ENCODE measurements around the gene MICU2.
A peak's percentile ranks its signal among the peaks of the same experiment; 100 is the strongest.

The MICU2 gene, protein sequence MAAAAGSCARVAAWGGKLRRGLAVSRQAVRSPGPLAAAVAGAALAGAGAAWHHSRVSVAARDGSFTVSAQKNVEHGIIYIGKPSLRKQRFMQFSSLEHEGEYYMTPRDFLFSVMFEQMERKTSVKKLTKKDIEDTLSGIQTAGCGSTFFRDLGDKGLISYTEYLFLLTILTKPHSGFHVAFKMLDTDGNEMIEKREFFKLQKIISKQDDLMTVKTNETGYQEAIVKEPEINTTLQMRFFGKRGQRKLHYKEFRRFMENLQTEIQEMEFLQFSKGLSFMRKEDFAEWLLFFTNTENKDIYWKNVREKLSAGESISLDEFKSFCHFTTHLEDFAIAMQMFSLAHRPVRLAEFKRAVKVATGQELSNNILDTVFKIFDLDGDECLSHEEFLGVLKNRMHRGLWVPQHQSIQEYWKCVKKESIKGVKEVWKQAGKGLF

DNA sequence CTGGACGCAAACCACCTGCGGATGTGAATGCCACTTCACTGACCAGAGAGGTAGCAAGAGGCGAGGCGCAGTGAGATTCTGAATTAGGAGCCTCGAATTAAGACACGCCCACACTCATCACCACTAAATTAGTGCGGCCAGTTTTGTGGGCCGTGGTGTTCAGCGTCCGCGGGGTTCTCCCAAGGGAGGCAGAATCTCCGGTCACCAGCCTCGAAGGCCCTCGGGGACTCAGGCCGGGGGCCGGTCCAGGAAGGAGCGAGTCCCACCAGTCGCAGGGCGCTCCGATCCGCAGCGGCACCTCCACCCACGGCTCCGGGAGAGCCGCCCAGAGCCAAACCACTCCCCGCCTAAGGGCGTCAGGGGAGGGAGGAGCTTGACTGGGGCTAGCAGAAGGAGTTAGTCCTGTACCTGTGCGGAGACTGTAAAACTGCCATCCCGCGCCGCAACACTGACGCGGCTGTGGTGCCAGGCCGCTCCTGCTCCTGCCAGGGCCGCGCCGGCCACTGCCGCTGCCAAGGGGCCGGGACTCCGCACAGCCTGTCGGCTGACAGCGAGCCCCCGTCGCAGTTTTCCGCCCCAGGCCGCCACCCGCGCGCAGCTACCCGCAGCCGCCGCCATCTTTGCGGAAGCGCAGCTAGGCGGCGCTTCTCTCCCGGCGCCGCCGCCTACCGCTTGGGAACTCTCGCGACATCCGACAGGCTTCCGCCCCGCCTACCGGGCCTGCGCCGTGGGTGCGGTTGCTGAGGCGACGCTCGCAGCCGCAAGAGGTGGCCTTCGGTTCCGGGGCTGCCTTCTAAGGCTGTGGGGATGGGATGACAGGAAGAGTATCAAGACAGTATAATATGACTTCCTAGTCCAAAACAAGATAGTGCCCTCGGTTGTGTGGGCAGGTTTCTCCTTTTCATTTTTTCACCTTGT is at the start of gene MICU2:
Gene MICU2 (minus strand): TSS at position 640 of the 918 bp plus-strand sequence. CDS start 22 bp downstream, at position 618.
- Histone ChIP-seq H3K4me1 (ENCODE audit: control insufficient read depth, insufficient read depth, low read length) (peaks cover 2% of the 10 kb centered on the region), H3K9ac (ENCODE audit: low read length in 2 of 2) (peak within 1 kb of the TSS; percentile 72 to 95), H3K9me3 (ENCODE audit: control insufficient read depth in 2 of 2, low read length in 2 of 2) (no peaks in the 10 kb centered on the region), H3K27ac (ENCODE audit: low read length) (peak within 1 kb of the TSS; percentile 92), H3K27me3 (ENCODE audit: control insufficient read depth in 1 of 2, insufficient read depth in 2 of 2, low read length in 2 of 2) (no peaks in the 10 kb centered on the region), H3K4me3 (ENCODE audit: low read length in 2 of 2) (peak within 1 kb of the TSS; percentile 91 to 98), H3K36me3 (ENCODE audit: control insufficient read depth in 2 of 2, insufficient read depth in 2 of 2, low read length in 2 of 2) (no peaks in the 10 kb centered on the region)

DNA sequence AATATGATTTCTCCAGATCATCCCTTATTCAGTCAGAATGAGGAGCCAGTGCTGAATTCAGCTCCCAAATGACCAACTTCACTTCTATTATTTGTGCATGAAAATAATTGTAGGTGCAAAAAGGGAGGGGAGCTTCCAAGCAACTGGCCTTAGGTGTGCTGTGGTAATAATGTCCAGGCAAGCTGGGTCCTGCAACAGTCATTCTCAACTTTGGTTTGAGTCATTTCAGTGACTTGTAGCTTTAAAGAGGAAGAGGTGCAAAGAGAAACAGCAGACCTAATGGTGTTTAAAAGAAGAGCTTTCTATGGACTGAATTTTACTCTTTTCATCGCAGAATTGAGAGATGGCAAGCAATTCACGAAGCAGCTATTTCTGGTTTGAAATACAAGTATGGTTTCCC is 37.7 kb upstream of the MICU2 start:
- Histone ChIP-seq H3K4me1 (ENCODE audit: control insufficient read depth, insufficient read depth, low read length) (no peaks in the 10 kb centered on the region), H3K9me3 (ENCODE audit: control insufficient read depth in 2 of 2, low read length in 2 of 2) (no peaks in the 10 kb centered on the region), H3K36me3 (ENCODE audit: control insufficient read depth in 2 of 2, insufficient read depth in 2 of 2, low read length in 2 of 2) (no peaks in the 10 kb centered on the region), H3K27ac (ENCODE audit: low read length) (no peak overlapping the region), H3K27me3 (ENCODE audit: control insufficient read depth in 1 of 2, insufficient read depth in 2 of 2, low read length in 2 of 2) (peaks cover 2% of the 10 kb centered on the region in 2 donors), H3K4me3 (ENCODE audit: low read length in 2 of 2) (no peak overlapping the region), H3K9ac (ENCODE audit: low read length in 2 of 2) (no peak overlapping the region)

DNA sequence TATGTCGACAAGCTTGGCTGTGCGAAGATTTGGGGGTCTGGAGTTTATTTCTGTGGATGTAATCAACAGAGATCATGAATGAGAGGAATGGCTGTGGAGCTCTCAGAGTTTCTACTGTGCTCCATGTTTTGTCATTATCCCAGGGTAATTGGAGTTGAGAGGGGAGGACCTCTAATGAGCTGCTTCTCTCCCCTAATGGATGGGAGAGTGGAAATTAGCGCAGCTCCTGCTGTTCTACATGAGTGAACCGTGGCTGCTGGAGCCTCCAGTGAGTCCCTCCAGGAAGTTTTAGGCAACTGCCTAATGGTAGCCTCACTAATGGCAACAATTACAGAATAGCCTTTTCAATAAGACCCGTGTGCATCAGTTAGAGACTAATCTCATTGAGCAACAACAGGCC is 35.6 kb upstream of the MICU2 start:
- no peaks in the 10 kb centered on the region for H3K4me1 ChIP-seq (ENCODE audit: control insufficient read depth, insufficient read depth, low read length)
- no peak overlapping the region for H3K9ac ChIP-seq (ENCODE audit: low read length in 2 of 2)
- H3K9me3 ChIP-seq (ENCODE audit: control insufficient read depth in 2 of 2, low read length in 2 of 2): no peaks in the 10 kb centered on the region
- no peaks in the 10 kb centered on the region for H3K36me3 ChIP-seq (ENCODE audit: control insufficient read depth in 2 of 2, insufficient read depth in 2 of 2, low read length in 2 of 2)
- no peak overlapping the region for H3K4me3 ChIP-seq (ENCODE audit: low read length in 2 of 2)
- no peak overlapping the region for H3K27ac ChIP-seq (ENCODE audit: low read length)
- H3K27me3 ChIP-seq (ENCODE audit: control insufficient read depth in 1 of 2, insufficient read depth in 2 of 2, low read length in 2 of 2): peaks cover 2% of the 10 kb centered on the region in 2 donors

DNA sequence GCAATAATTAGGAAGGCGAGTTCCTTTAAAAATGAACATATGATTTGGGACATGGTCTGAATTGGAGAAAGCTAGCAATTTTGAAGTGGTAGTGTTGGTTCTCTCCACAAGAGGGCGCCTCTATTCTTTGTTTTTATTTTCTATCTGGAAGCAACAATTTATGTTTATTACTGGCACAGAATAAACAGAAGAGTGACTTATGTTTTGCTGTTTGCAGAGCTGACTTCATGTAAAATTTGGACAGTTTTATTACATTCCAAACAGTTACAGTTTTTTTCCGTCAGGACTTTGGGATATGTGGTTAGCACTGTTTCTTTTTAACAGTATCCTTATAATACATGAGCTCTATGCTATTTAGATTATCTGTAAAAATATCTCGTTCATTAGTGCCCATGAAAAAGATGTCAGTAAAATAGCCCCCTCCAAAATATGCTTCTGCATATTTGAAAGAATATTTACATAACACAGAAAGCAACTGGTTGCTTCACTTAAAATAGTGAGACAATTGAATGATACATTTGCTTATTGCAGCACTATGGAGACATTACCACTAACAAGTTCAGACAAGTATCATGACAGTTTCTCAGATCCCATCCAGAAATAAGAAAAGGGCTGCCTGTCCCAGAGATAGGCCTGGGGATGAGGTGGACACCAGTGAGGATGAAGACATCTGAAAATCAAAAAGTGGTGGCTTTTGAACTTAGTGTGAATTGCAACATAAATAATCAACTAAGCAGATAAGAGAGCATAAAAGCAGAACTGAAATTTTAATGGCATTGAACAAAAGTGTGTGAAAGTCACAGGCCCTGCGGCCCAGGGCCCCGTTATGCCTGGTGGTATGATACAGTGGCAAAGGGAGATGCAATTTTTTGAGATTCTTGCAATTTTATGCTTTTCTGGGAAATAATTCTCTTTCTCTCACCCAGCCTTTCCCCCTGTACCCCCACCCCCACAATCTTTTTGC is 34.6 kb upstream of the MICU2 start:
- Histone ChIP-seq H3K27me3 (ENCODE audit: control insufficient read depth in 1 of 2, insufficient read depth in 2 of 2, low read length in 2 of 2) (peaks cover 2% of the 10 kb centered on the region in 2 donors), H3K4me3 (ENCODE audit: low read length in 2 of 2) (no peak overlapping the region), H3K9me3 (ENCODE audit: control insufficient read depth in 2 of 2, low read length in 2 of 2) (no peaks in the 10 kb centered on the region), H3K36me3 (ENCODE audit: control insufficient read depth in 2 of 2, insufficient read depth in 2 of 2, low read length in 2 of 2) (no peaks in the 10 kb centered on the region), H3K27ac (ENCODE audit: low read length) (no peak overlapping the region), H3K9ac (ENCODE audit: low read length in 2 of 2) (no peak overlapping the region), H3K4me1 (ENCODE audit: control insufficient read depth, insufficient read depth, low read length) (no peaks in the 10 kb centered on the region)

DNA sequence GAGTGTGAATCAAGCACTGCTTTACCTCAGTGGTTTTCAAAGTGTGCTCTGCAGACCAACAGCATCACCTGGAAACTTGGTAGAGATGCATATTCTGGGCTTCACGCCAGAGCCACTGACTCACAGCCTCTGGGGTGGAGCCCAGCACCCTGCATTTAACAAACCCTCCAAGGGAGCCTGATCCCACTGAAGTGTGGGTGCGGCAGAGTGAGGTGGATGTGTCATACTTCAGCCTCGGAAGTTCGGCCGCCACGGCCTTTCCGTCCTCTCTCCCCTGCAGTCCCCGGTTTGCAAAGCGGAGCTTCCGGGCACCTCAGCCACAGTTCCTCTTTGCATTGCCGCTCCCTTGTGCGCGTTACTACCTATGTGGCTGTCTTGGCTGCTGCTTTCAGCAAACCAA is 33.3 kb upstream of the MICU2 start:
- Histone ChIP-seq H3K9ac (ENCODE audit: low read length in 2 of 2) (no peak overlapping the region), H3K27ac (ENCODE audit: low read length) (no peak overlapping the region)

DNA sequence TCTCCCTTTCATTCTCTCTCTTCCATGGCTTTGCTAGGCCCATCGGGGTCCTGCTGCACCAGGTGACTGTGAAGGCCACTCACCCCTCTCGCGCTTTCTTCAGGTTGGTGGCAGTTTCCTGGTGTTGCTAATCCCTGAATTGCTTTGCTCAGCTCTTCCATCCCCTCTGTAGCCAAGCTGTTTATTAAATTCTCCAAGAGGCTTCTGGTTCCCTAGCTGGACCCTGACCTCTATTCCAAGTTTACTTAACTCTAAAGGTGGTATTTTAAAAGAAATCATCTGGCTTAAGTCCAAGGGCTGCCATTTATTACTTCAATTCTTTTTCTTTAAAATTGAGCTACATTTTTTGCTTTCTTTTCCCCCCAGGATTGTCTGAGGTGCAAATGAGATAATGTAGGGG is 32.7 kb upstream of the MICU2 start:
- H3K4me1 ChIP-seq (ENCODE audit: control insufficient read depth, insufficient read depth, low read length): no peaks in the 10 kb centered on the region
- H3K27me3 ChIP-seq (ENCODE audit: control insufficient read depth in 1 of 2, insufficient read depth in 2 of 2, low read length in 2 of 2): peaks cover 2% of the 10 kb centered on the region in 2 donors
- no peak overlapping the region for H3K27ac ChIP-seq (ENCODE audit: low read length)
- no peaks in the 10 kb centered on the region for H3K9me3 ChIP-seq (ENCODE audit: control insufficient read depth in 2 of 2, low read length in 2 of 2)
- no peak overlapping the region for H3K4me3 ChIP-seq (ENCODE audit: low read length in 2 of 2)
- H3K36me3 ChIP-seq (ENCODE audit: control insufficient read depth in 2 of 2, insufficient read depth in 2 of 2, low read length in 2 of 2): no peaks in the 10 kb centered on the region
- no peak overlapping the region for H3K9ac ChIP-seq (ENCODE audit: low read length in 2 of 2)

More for the DNA sequence above, 33.3 kb upstream of the MICU2 start:
- Histone ChIP-seq H3K4me1 (ENCODE audit: control insufficient read depth, insufficient read depth, low read length) (no peaks in the 10 kb centered on the region), H3K36me3 (ENCODE audit: control insufficient read depth in 2 of 2, insufficient read depth in 2 of 2, low read length in 2 of 2) (no peaks in the 10 kb centered on the region), H3K27me3 (ENCODE audit: control insufficient read depth in 1 of 2, insufficient read depth in 2 of 2, low read length in 2 of 2) (peaks cover 2% of the 10 kb centered on the region in 2 donors), H3K4me3 (ENCODE audit: low read length in 2 of 2) (no peak overlapping the region), H3K9me3 (ENCODE audit: control insufficient read depth in 2 of 2, low read length in 2 of 2) (no peaks in the 10 kb centered on the region)

DNA sequence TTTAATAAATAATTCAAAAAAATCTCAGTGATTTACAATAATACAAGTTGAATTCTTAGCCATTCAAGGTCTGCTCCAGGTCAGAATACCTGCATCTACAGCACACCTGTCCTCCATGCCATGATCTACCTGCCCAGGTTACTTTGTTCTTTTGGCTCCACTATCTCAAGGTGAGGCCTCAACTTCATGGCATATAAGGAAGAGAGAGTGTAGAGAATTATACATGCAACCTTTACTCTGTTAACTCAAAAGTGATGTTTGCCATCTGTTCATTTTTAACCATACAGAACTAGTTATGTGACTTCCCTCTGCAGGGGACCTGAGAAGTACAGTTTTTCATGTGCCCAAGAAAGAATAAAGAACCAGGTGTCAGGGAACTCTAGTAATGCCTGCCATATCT is 28.2 kb upstream of the MICU2 start:
- Histone ChIP-seq H3K4me3 (ENCODE audit: low read length in 2 of 2) (no peak overlapping the region), H3K9ac (ENCODE audit: low read length in 2 of 2) (no peak overlapping the region), H3K9me3 (ENCODE audit: control insufficient read depth in 2 of 2, low read length in 2 of 2) (no peaks in the 10 kb centered on the region), H3K36me3 (ENCODE audit: control insufficient read depth in 2 of 2, insufficient read depth in 2 of 2, low read length in 2 of 2) (no peaks in the 10 kb centered on the region), H3K4me1 (ENCODE audit: control insufficient read depth, insufficient read depth, low read length) (no peaks in the 10 kb centered on the region), H3K27ac (ENCODE audit: low read length) (no peak overlapping the region), H3K27me3 (ENCODE audit: control insufficient read depth in 1 of 2, insufficient read depth in 2 of 2, low read length in 2 of 2) (no peaks in the 10 kb centered on the region)

DNA sequence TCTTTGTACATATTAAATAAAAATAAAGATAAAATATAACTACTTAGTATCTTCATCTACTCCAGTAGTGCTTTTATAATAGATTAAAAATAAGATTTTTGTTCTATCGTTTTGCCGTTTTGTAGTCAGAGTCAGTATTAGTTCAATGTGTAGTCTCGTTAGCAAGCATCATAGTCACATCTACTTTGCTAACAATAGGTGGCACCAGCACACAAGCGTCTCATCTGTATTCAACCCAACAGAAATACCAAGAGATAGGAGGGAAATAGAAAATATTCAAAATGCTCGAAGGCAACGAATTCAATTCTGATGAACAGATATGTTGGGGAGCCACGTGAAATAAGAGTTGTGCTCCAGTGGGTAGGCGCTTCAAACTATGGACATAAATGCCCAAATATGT is 21.4 kb upstream of the MICU2 start:
- no peaks in the 10 kb centered on the region for H3K36me3 ChIP-seq (ENCODE audit: control insufficient read depth in 2 of 2, insufficient read depth in 2 of 2, low read length in 2 of 2)
- no peaks in the 10 kb centered on the region for H3K4me1 ChIP-seq (ENCODE audit: control insufficient read depth, insufficient read depth, low read length)
- no peak overlapping the region for H3K9ac ChIP-seq (ENCODE audit: low read length in 2 of 2)
- no peak overlapping the region for H3K4me3 ChIP-seq (ENCODE audit: low read length in 2 of 2)
- no peaks in the 10 kb centered on the region for H3K9me3 ChIP-seq (ENCODE audit: control insufficient read depth in 2 of 2, low read length in 2 of 2)
- no peak overlapping the region for H3K27ac ChIP-seq (ENCODE audit: low read length)
- peaks cover 0 to 2% of the 10 kb centered on the region in 2 donors for H3K27me3 ChIP-seq (ENCODE audit: control insufficient read depth in 1 of 2, insufficient read depth in 2 of 2, low read length in 2 of 2)

DNA sequence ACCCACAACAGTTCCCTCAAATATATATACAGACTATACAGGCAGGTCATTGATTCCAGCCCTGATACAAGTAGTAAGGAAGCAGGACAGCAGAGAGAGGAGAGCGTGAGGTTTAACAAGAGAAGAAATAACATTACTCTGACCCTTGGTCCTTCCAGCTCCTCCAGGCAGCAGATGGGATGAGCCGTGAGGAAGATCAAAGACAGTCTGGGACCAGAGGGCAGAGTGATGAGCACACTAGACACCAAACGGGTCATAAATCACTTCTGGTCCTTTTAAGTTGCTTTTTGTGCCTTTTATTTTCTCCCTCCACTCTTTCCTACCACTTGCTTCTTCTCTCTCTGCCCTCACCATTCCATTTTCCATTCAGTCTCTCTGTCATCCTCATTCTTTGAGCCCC is 16.9 kb upstream of the MICU2 start:
- H3K4me1 ChIP-seq (ENCODE audit: control insufficient read depth, insufficient read depth, low read length): no peaks in the 10 kb centered on the region
- H3K9ac ChIP-seq (ENCODE audit: low read length in 2 of 2): no peak overlapping the region
- peaks cover 0 to 2% of the 10 kb centered on the region in 2 donors for H3K27me3 ChIP-seq (ENCODE audit: control insufficient read depth in 1 of 2, insufficient read depth in 2 of 2, low read length in 2 of 2)
- no peaks in the 10 kb centered on the region for H3K36me3 ChIP-seq (ENCODE audit: control insufficient read depth in 2 of 2, insufficient read depth in 2 of 2, low read length in 2 of 2)
- H3K4me3 ChIP-seq (ENCODE audit: low read length in 2 of 2): no peak overlapping the region
- H3K9me3 ChIP-seq (ENCODE audit: control insufficient read depth in 2 of 2, low read length in 2 of 2): no peaks in the 10 kb centered on the region
- H3K27ac ChIP-seq (ENCODE audit: low read length): no peak overlapping the region

DNA sequence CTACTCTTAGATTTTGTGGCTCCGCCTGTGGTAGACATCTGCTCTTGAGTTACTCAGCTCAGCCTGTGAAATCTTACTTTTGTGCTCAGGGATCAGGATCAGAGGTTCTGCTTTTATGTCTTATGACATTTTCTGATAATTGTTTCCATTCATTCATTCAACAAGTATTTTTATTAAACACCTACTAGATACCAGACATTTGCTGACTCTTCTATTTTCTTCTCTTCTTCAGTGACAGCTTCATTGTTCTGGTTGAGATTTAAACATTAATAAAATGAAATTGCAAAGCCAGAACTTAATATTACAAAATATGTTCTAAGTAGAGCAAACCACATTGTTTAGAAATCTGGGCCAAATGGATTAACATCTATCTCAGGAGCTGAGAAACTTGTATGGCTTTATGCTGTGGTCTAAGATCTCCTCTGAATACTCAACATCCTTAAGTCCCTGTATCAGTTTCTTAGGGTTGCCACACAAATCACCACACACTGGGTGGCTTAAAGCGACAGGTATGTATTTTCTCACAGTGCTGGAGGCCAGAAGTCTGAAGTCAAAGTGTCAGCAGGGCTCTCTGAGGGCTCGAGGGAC is 15.8 kb upstream of the MICU2 start:
- Histone ChIP-seq H3K9ac (ENCODE audit: low read length in 2 of 2) (no peak overlapping the region), H3K4me3 (ENCODE audit: low read length in 2 of 2) (no peak overlapping the region), H3K4me1 (ENCODE audit: control insufficient read depth, insufficient read depth, low read length) (no peaks in the 10 kb centered on the region), H3K27ac (ENCODE audit: low read length) (no peak overlapping the region), H3K36me3 (ENCODE audit: control insufficient read depth in 2 of 2, insufficient read depth in 2 of 2, low read length in 2 of 2) (no peaks in the 10 kb centered on the region), H3K27me3 (ENCODE audit: control insufficient read depth in 1 of 2, insufficient read depth in 2 of 2, low read length in 2 of 2) (peaks cover 0 to 2% of the 10 kb centered on the region in 2 donors), H3K9me3 (ENCODE audit: control insufficient read depth in 2 of 2, low read length in 2 of 2) (no peaks in the 10 kb centered on the region)

Measured in stomach smooth muscle (tissue), 2 donors.